DND-41 (cell line): ENCODE data around the gene DAG1.

Source experiments
- ATAC-seq: fragments of 200-7000 bp; cut with Tn5 transposase; 3 replicates; pipeline ENCODE4 v1.9.1; 2021; ENCODE audit warnings: low read depth; ENCODE audit not compliant: insufficient read depth
- DNase-seq: peaks from one replicate; pipeline ENCODE4 v3.0.0-alpha.2; 2020
- H2AFZ ChIP-seq: 2 replicates; pipeline ENCODE4 v1.6.0; 2012; ENCODE audit warnings: low read depth, low read length
- H3K27ac ChIP-seq: 2 replicates; pipeline ENCODE4 v1.5.1; 2012; ENCODE audit warnings: low read length, inconsistent platforms
- H3K27me3 ChIP-seq: fragments of 200-600 bp; sonication (generic); 2 replicates; pipeline ENCODE4 v1.6.0; 2012; ENCODE audit warnings: low read length, mild to moderate bottlenecking, inconsistent platforms; ENCODE audit not compliant: insufficient read depth, poor library complexity
- H3K36me3 ChIP-seq: 2 replicates; pipeline ENCODE4 v1.5.1; 2012; ENCODE audit warnings: low read length, inconsistent platforms; ENCODE audit not compliant: insufficient read depth
- H3K4me1 ChIP-seq: 2 replicates; pipeline ENCODE4 v1.5.1; 2012; ENCODE audit warnings: mild to moderate bottlenecking, low read length; ENCODE audit not compliant: insufficient read depth
- H3K4me2 ChIP-seq: 2 replicates; pipeline ENCODE4 v1.6.0; 2012; ENCODE audit warnings: mild to moderate bottlenecking, moderate library complexity, low read length, inconsistent platforms; ENCODE audit not compliant: insufficient read depth
- H3K4me3 ChIP-seq, 2 experiments: fragments of 200-600 bp in 1 of 2; shearing (Covaris generic) in 1 of 2; 2 replicates each; pipeline ENCODE4 v1.5.1; 2012 to 2016; ENCODE audit warnings: inconsistent platforms in 2 of 2, low read length in 2 of 2, mild to moderate bottlenecking in 2 of 2, low read depth in 1 of 2, moderate library complexity in 1 of 2
- H3K79me2 ChIP-seq: 2 replicates; pipeline ENCODE4 v1.6.0; 2012; ENCODE audit warnings: low read length, inconsistent platforms; ENCODE audit not compliant: insufficient read depth
- H3K9ac ChIP-seq: 2 replicates; pipeline ENCODE4 v1.6.0; 2012; ENCODE audit warnings: low read depth, mild to moderate bottlenecking, inconsistent platforms, low read length, moderate library complexity
- H3K9me3 ChIP-seq: 2 replicates; pipeline ENCODE4 v1.5.1; 2012; ENCODE audit warnings: low read length, moderate library complexity, mild to moderate bottlenecking, inconsistent platforms; ENCODE audit not compliant: insufficient read depth, severe bottlenecking
- H4K20me1 ChIP-seq: 2 replicates; pipeline ENCODE4 v1.6.0; 2012; ENCODE audit warnings: low read length; ENCODE audit not compliant: insufficient read depth
- CTCF ChIP-seq: IDR thresholded peaks from 2 replicates; pipeline ENCODE4 v1.5.1; 2012; ENCODE audit warnings: borderline replicate concordance, low read length, moderate library complexity, mild to moderate bottlenecking; ENCODE audit not compliant: poor library complexity, severe bottlenecking; ENCODE audit errors: extremely low read depth
- EZH2 ChIP-seq: IDR thresholded peaks from 3 replicates; pipeline ENCODE4 v1.6.1; 2012; ENCODE audit warnings: borderline replicate concordance, low read depth, mild to moderate bottlenecking, moderate library complexity, low read length, inconsistent platforms; ENCODE audit not compliant: severe bottlenecking

Gene DAG1

GRCh38 chr3:49454898-49455681 is 15.0 kb upstream of the DAG1 start:
- Histone ChIP-seq H3K4me3 (no peak overlapping the region), H3K36me3 (no peaks in the 10 kb centered on the region), H3K27me3 (no peaks in the 10 kb centered on the region), H2AFZ (no peak overlapping the region), H3K79me2 (no peaks in the 10 kb centered on the region), H3K27ac (no peak overlapping the region), H3K9me3 (no peaks in the 10 kb centered on the region), H3K4me2 (no peak overlapping the region), H3K9ac (no peak overlapping the region), H3K4me1 (no peaks in the 10 kb centered on the region), H4K20me1 (no peaks in the 10 kb centered on the region)
- no peak for ATAC-seq
- TF ChIP-seq CTCF: no peak
- no peak for TF ChIP-seq EZH2
- no peak for DNase-seq

DNA sequence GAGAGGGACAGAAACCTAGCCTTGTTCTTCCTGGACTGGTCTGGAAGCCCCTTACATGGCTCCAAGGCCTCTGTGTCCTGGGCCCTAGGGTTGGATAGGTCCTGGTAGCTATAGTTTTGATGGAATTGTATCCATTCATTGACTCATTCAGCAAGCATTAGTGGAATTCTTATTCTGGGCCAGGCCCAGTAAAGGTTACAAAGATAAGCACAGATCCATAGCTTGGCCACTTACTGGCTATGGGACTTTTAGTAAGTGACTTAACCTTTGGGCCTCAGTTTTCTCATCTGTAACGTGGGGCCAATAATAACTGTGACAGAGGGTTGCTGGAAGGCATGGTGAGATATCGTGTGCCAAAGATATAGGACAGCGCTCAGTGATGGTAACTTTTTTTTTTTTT is 13.6 kb upstream of the DAG1 start:
- Histone ChIP-seq H3K4me1 (no peaks in the 10 kb centered on the region), H3K4me2 (no peak overlapping the region), H3K27ac (no peak overlapping the region), H3K36me3 (no peaks in the 10 kb centered on the region), H3K79me2 (no peaks in the 10 kb centered on the region), H3K9me3 (no peaks in the 10 kb centered on the region), H4K20me1 (no peaks in the 10 kb centered on the region), H3K4me3 (no peak overlapping the region), H2AFZ (no peak overlapping the region), H3K9ac (no peak overlapping the region), H3K27me3 (no peaks in the 10 kb centered on the region)
- TF ChIP-seq CTCF (no peak), EZH2 (no peak)
- ATAC-seq (no peak), DNase-seq (no peak)

DNA sequence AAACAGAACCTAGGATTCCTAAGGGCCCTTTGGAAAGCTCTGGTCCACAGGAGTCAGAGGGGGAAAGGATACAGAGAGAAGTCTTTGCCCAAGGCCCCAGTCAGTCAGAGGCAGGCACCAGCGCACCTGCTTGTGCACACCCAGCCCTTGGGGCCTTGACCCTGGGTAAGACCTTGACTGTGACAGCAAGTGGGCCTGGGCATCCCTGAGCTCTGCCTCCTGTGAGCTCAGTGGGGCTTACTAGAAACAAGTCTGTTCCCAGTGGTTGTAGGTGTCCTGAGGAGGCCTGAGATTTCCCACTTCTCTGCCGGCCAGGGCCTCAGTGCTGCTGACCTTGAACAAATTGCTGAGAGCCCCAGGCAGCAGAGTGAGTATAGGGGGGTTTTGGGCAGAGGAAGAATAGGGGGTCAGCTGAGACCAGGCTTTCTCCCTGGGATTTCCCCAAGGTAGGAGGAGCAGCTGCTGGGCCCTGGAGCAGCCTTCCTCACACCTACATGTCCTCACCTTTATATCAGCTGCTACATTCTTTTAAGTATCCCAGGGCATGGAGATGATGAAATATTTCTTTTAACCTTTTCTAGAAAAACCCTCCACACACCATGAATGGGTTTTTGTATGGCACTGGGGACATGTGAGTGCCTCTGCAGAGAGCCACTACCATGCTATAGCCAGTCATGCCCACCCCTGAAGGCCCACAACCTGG is 9.7 kb upstream of the DAG1 start:
- Histone ChIP-seq H4K20me1 (no peaks in the 10 kb centered on the region), H3K4me1 (no peaks in the 10 kb centered on the region), H3K36me3 (no peaks in the 10 kb centered on the region), H3K27me3 (no peaks in the 10 kb centered on the region), H3K79me2 (no peaks in the 10 kb centered on the region), H3K9me3 (no peaks in the 10 kb centered on the region), H2AFZ (no peak overlapping the region), H3K4me2 (no peak overlapping the region), H3K27ac (no peak overlapping the region), H3K4me3 (no peak overlapping the region), H3K9ac (no peak overlapping the region)
- DNase-seq (no peak), ATAC-seq (no peak; the same call in 2 of the 3 replicates)
- no peak for TF ChIP-seq CTCF
- no peak for TF ChIP-seq EZH2

DNA sequence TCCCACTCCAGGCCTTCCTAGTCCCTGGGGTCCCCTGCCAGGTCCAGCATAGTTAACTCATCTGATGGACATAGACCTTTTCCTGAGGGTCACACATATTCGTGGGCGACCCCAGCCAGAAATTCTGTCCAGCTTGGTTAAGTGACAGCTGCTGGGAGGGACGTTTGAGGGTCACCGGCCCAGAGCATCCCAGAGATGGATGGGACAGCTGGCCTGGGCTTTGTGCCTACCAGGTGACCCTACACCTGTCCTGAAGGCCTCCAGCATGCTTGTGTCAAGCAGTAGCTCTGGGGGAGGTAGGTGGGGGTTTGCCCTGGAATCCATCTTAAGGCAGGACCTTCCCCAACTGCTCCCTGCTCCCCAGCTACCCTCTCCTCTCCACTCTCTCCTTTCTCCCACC is 9.1 kb upstream of the DAG1 start:
- H3K9me3 ChIP-seq: no peaks in the 10 kb centered on the region
- H3K4me1 ChIP-seq: no peaks in the 10 kb centered on the region
- DNase-seq (no peak), ATAC-seq (no peak)
- H3K79me2 ChIP-seq: no peaks in the 10 kb centered on the region
- H3K4me3 ChIP-seq: no peak overlapping the region
- no peaks in the 10 kb centered on the region for H3K27me3 ChIP-seq
- no peak overlapping the region for H3K27ac ChIP-seq
- no peak overlapping the region for H3K4me2 ChIP-seq
- no peak overlapping the region for H3K9ac ChIP-seq
- no peak for TF ChIP-seq CTCF
- TF ChIP-seq EZH2: no peak
- no peak overlapping the region for H2AFZ ChIP-seq
- no peaks in the 10 kb centered on the region for H4K20me1 ChIP-seq
- H3K36me3 ChIP-seq: no peaks in the 10 kb centered on the region
